Loucy (cell line): ENCODE results near the gene PRM2.

Experiments
- H2AFZ ChIP-seq: fragments of 200-600 bp; sonication (generic); 2 replicates; pipeline ENCODE4 v1.6.0; 2016; ENCODE audit warnings: antibody characterized with exemption, mild to moderate bottlenecking, low read length, moderate library complexity
- H3F3A ChIP-seq: fragments of 200-600 bp; 2 replicates; pipeline ENCODE4 v1.6.0; 2016; ENCODE audit warnings: antibody characterized with exemption, low read depth, mild to moderate bottlenecking
- H3K27me3 ChIP-seq: fragments of 200-600 bp; sonication (generic); 2 replicates; pipeline ENCODE4 v1.6.1; 2014; ENCODE audit warnings: low read length, mild to moderate bottlenecking; ENCODE audit not compliant: insufficient read depth, poor library complexity, severe bottlenecking
- H3K36me3 ChIP-seq: fragments of 200-600 bp; sonication (generic); 2 replicates; pipeline ENCODE4 v1.6.1; 2016; ENCODE audit warnings: low read length; ENCODE audit not compliant: insufficient read depth
- H3K4me1 ChIP-seq: fragments of 200-600 bp; sonication (generic); 2 replicates; pipeline ENCODE4 v1.5.1; 2014; ENCODE audit warnings: low read length, mild to moderate bottlenecking; ENCODE audit not compliant: insufficient read depth, poor library complexity, severe bottlenecking
- H3K4me2 ChIP-seq: fragments of 200-600 bp; sonication (generic); 2 replicates; pipeline ENCODE4 v1.6.0; 2014; ENCODE audit warnings: antibody characterized with exemption, low read length, low read depth, mild to moderate bottlenecking; ENCODE audit not compliant: poor library complexity, severe bottlenecking
- H3K4me3 ChIP-seq: fragments of 200-600 bp; sonication (generic); 2 replicates; pipeline ENCODE4 v1.5.1; 2014; ENCODE audit warnings: low read length, mild to moderate bottlenecking, mixed read lengths; ENCODE audit not compliant: poor library complexity, severe bottlenecking
- H3K79me2 ChIP-seq: fragments of 200-600 bp; sonication (generic); 2 replicates; pipeline ENCODE4 v1.6.1; 2014; ENCODE audit warnings: low read length; ENCODE audit not compliant: insufficient read depth
- H3K9ac ChIP-seq: fragments of 200-600 bp; sonication (generic); 2 replicates; pipeline ENCODE4 v1.6.0; 2014; ENCODE audit warnings: mild to moderate bottlenecking, low read depth, low read length, moderate library complexity; ENCODE audit not compliant: poor library complexity, severe bottlenecking
- H3K9me2 ChIP-seq: fragments of 200-600 bp; sonication (generic); replicated peaks from 2 replicates; pipeline ENCODE4 v1.6.1; 2016; ENCODE audit warnings: low read depth, low read length, mixed read lengths
- H3K9me3 ChIP-seq: fragments of 200-600 bp; sonication (generic); 2 replicates; pipeline ENCODE4 v1.6.1; 2014; ENCODE audit warnings: mild to moderate bottlenecking, antibody characterized with exemption, low read length, low read depth; ENCODE audit not compliant: insufficient read depth
- H4K20me1 ChIP-seq: fragments of 200-600 bp; sonication (generic); 2 replicates; pipeline ENCODE4 v1.6.0; 2014; ENCODE audit warnings: antibody characterized with exemption, low read length, mild to moderate bottlenecking; ENCODE audit not compliant: insufficient read depth, poor library complexity, severe bottlenecking
- CTCF ChIP-seq: fragments of 200-600 bp; sonication (generic); conservative IDR thresholded peaks from 2 replicates; pipeline ENCODE4 v1.5.1; 2014; ENCODE audit warnings: mild to moderate bottlenecking, antibody characterized with exemption, low read length
- EZH2phosphoT487 ChIP-seq: fragments of 200-600 bp; IDR thresholded peaks from 2 replicates; pipeline ENCODE4 v1.6.1; 2018; ENCODE audit warnings: antibody characterized with exemption, mild to moderate bottlenecking, moderate library complexity, borderline replicate concordance

Gene PRM2

GRCh38 chr16:11257131-11257938, 18.9 kb downstream of the PRM2 start:
- no peaks in the 10 kb centered on the region for H3K27me3 ChIP-seq
- H3K9me3 ChIP-seq = no peaks in the 10 kb centered on the region
- TF ChIP-seq CTCF (peak; percentile 60), EZH2phosphoT487 (no peak)
- H3K4me2 ChIP-seq = peak overlapping the region; percentile 83
- H3K4me1 ChIP-seq = peaks cover 21% of the 10 kb centered on the region
- H3K9me2 ChIP-seq = no peaks in the 10 kb centered on the region
- H3K9ac ChIP-seq = peak overlapping the region; percentile 75
- H3K79me2 ChIP-seq = peaks cover 28% of the 10 kb centered on the region
- H3K4me3 ChIP-seq = peak overlapping the region; percentile 87
- H4K20me1 ChIP-seq = peaks cover 6% of the 10 kb centered on the region
- no peaks in the 10 kb centered on the region for H3K36me3 ChIP-seq
- H2AFZ ChIP-seq = no peak overlapping the region
- no peaks in the 10 kb centered on the region for H3F3A ChIP-seq

GRCh38 chr16:11256661-11257130, 19.6 kb downstream of the PRM2 start:
- H3F3A ChIP-seq = no peaks in the 10 kb centered on the region
- H3K79me2 ChIP-seq = peaks cover 29% of the 10 kb centered on the region
- H3K9me3 ChIP-seq = no peaks in the 10 kb centered on the region
- no peaks in the 10 kb centered on the region for H3K27me3 ChIP-seq
- no peaks in the 10 kb centered on the region for H3K36me3 ChIP-seq
- peak overlapping the region; percentile 87 for H3K4me3 ChIP-seq
- H4K20me1 ChIP-seq = peaks cover 6% of the 10 kb centered on the region
- TF ChIP-seq CTCF = no peak
- no peak for TF ChIP-seq EZH2phosphoT487
- H2AFZ ChIP-seq = 0 out of 2 replicates have a peak overlapping the region, but pooled peaks have one; percentile 86
- H3K9me2 ChIP-seq = no peaks in the 10 kb centered on the region
- H3K4me2 ChIP-seq = peak overlapping the region; percentile 83
- H3K4me1 ChIP-seq = peaks cover 21% of the 10 kb centered on the region
- H3K9ac ChIP-seq = peak overlapping the region; percentile 75

- peak within 1 kb of the TSS; percentile 86; the same call in 1 of the 2 replicates for H2AFZ ChIP-seq
- no peaks in the 10 kb centered on the region for H3K9me2 ChIP-seq
- H3K4me1 ChIP-seq = peaks cover 21% of the 10 kb centered on the region
- H3K9ac ChIP-seq = peak within 1 kb of the TSS; percentile 75
- H3K4me3 ChIP-seq = peak within 1 kb of the TSS; percentile 87
- H3K79me2 ChIP-seq = peaks cover 29% of the 10 kb centered on the region
- TF ChIP-seq CTCF = peak; percentile 51
- no peak for TF ChIP-seq EZH2phosphoT487
- H4K20me1 ChIP-seq = peaks cover 6% of the 10 kb centered on the region
- peak within 1 kb of the TSS; percentile 83 for H3K4me2 ChIP-seq
- no peaks in the 10 kb centered on the region for H3K9me3 ChIP-seq
- H3K27me3 ChIP-seq = no peaks in the 10 kb centered on the region
- no peaks in the 10 kb centered on the region for H3F3A ChIP-seq
- H3K36me3 ChIP-seq = no peaks in the 10 kb centered on the region
Measured at GRCh38 chr16:11255737-11256660, 20.3 kb downstream of the PRM2 start, which contains the start of gene SOCS1. TSS of gene SOCS1 (minus strand) at chr16:11256204. CDS start at chr16:11255478, 726 bp downstream.
